GM18508 (cell line): ENCODE results near the gene FGFR2.
A peak's percentile ranks its signal among the peaks of the same experiment; 100 is the strongest.
"Not testable (repeated sequence)": the region's sequence is repeated elsewhere in the genome, so short reads cannot be mapped to it uniquely, and the experiment has no call there.

Experiments
- ATAC-seq: cut with Tn5 transposase; IDR thresholded peaks from one replicate; pipeline ENCODE4 v1.9.1; 2021; ENCODE audit warnings: moderate number of reproducible peaks; ENCODE audit not compliant: insufficient read depth, unreplicated experiment

The FGFR2 gene

GRCh38 chr10:121527690-121528089 is 70.6 kb downstream of the FGFR2 start:
- no peak for ATAC-seq

- no peak for ATAC-seq
Observed at GRCh38 chr10:121526801-121527221, 71.4 kb downstream of the FGFR2 start.

- ATAC-seq: no peak
Observed at GRCh38 chr10:121526135-121526790, 72.0 kb downstream of the FGFR2 start.

- no peak for ATAC-seq
Observed at GRCh38 chr10:121525251-121526134, 72.8 kb downstream of the FGFR2 start.

- ATAC-seq: no peak
Observed at GRCh38 chr10:121524157-121524817, 74.0 kb downstream of the FGFR2 start.

GRCh38 chr10:121522831-121523230 is 75.4 kb downstream of the FGFR2 start:
- no peak for ATAC-seq

GRCh38 chr10:121521794-121522556 is 76.3 kb downstream of the FGFR2 start:
- ATAC-seq: no peak

GRCh38 chr10:121520526-121520925 is 77.7 kb downstream of the FGFR2 start:
- not testable (repeated sequence) for ATAC-seq

GRCh38 chr10:121519901-121520493 is 78.2 kb downstream of the FGFR2 start:
- ATAC-seq: no peak

- ATAC-seq: no peak
Observed at GRCh38 chr10:121519411-121519810, 78.8 kb downstream of the FGFR2 start.

- ATAC-seq: no peak
Observed at GRCh38 chr10:121518333-121518732, 79.9 kb downstream of the FGFR2 start.

GRCh38 chr10:121516093-121516865 is 82.0 kb downstream of the FGFR2 start:
- peak; percentile 61 for ATAC-seq

GRCh38 chr10:121514141-121514865 is 83.9 kb downstream of the FGFR2 start:
- no peak for ATAC-seq

- no peak for ATAC-seq
Observed at GRCh38 chr10:121511943-121512342, 86.3 kb downstream of the FGFR2 start.

- no peak for ATAC-seq
Observed at GRCh38 chr10:121511460-121511859, 86.8 kb downstream of the FGFR2 start.

GRCh38 chr10:121510201-121510771 is 88.0 kb downstream of the FGFR2 start:
- no peak for ATAC-seq

GRCh38 chr10:121509796-121510195 is 88.4 kb downstream of the FGFR2 start:
- ATAC-seq: no peak

GRCh38 chr10:121509112-121509511 is 89.1 kb downstream of the FGFR2 start:
- ATAC-seq: no peak
